Skin of body (tissue), 2 donors: ENCODE results near the gene DRGX. TPM values are rescaled to one million over a fixed set of nuclear protein-coding genes. Genes with fewer than 3 reads are reported as not detected.

Source experiments
- DNase-seq: peaks from one replicate; lab custom pipeline; 2025; lab: John Stamatoyannopoulos, UW
- total RNA-seq: library from RNA; depleted of rRNA; stranded (reverse); fragments of >200 nt; gene quantifications from one replicate; pipeline ENCODE4 v1.2.3, GENCODE V29; 2014

DRGX gene
- total RNA-seq, 1 donor from 2014 or later = 0.20 TPM

DNA sequence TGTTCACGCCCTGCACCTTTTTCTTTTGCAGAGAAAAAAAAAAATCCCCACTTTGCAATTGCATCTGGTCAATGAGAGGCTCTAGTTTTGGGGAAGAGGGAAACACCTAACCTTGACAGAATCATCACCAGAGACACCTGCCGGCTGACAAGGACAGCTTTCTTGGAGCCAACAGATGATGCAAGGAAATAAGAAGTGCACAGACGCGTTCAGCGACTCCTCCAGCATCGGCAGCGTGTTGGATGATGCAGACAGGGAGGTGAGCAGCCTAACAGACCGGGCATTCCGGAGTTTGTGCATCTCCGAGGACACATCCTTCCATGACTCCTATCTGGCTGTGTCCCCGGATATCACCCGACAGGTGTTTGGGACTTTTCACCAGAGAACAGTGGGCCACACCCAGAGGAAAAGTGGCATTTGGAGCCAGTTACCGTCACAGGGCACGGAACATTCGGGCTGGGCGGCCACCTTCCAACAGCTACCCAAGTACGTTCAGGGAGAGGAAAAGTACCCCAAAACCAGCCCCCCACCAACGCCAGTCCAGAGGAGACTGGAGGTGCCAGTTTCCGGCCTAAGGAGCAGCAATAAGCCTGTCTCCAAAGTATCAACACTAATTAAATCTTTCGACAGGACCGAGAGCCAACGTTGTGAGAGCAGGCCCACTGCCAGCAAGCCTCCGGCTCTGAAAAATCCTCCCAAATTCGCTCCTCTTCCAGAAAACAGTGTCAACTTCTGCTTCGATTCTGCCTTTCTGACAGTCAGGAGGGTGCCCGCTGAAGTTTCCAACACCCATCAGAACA, 73.3 kb downstream of the DRGX start:
- no peak for DNase-seq

- no peak for DNase-seq
Observed at GRCh38 chr10:49321021-49321420, 74.9 kb downstream of the DRGX start.

GRCh38 chr10:49320191-49320590, 75.7 kb downstream of the DRGX start:
- DNase-seq = no peak

GRCh38 chr10:49319206-49319605, 76.7 kb downstream of the DRGX start:
- DNase-seq = no peak

DNA sequence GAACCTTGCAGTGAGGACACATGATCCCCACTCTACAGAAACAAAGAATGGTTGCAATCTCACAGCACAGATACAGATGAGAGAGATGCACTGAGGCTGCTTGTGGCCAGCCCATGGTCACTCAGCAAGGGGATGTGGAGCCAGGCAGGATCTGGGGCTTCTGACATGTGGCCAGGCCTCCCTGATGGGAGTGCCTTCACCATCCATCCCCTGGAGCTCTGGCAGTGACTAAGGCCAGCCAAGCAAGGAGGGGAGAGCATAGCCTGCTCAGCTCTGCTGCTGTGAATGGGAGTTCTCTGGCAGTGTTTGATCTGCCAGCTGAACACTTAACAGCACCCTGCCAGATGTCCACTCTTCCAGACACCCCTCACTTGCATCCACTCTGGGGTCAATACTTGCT, 77.1 kb downstream of the DRGX start:
- DNase-seq = no peak

DNA sequence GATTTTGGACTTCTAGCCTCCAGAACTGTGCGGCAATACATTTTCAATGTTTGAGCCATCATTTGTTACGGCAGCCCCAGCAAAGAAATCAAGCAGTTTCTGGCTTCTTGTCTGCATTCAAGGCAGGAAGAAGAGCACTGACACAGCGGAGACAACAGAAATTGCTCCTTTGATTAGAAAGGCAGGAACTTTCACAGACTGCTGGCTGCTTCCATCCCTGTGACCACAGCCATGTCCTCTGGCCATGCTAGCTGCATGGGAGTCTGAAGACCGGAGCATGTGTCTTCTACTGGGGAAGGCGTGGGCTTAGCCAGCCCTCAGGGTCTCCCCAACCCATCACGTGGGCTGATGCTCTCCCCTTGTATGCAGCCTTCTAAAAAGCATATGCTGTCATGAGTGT, 77.9 kb downstream of the DRGX start:
- no peak for DNase-seq

DNA sequence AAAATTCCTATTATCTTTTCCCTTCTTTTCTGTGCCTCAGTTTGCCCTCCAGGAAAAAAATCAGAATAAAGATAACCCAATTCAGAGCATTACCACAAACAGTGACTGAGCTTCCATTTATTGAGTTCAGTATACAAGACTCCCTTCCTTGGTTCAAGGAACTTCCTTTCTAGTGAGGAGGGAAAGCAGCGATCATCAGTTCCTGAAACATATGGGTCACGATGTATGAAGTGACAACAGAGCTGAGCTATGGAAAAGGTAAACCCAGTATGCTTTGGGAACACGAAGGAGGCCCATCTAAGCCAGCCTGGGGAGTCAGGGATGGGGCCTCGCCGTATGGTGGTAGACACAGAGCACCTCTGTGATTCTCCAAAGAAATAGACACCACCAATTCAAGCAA, 81.1 kb downstream of the DRGX start:
- DNase-seq = no peak

Other genes with a start within 250 kb of the DRGX start
- gene TMEM273, start 207.7 kb downstream of the DRGX start, total RNA-seq = 12.0 TPM
- 2.2 TPM for gene C10orf71, start 96.9 kb downstream of the DRGX start, total RNA-seq
- gene ERCC6, start 143.0 kb upstream of the DRGX start, total RNA-seq = 17.2 TPM
- gene SLC18A3, start 214.2 kb upstream of the DRGX start, total RNA-seq = not detected
- gene CHAT, start 217.9 kb upstream of the DRGX start, total RNA-seq = not detected